DND-41 (cell line): Measurements from ENCODE around the gene DEFB113.

Experiments
- ATAC-seq: fragments of 200-7000 bp; cut with Tn5 transposase; 3 replicates; pipeline ENCODE4 v1.9.1; 2021; ENCODE audit warnings: low read depth; ENCODE audit not compliant: insufficient read depth
- DNase-seq: peaks from one replicate; pipeline ENCODE4 v3.0.0-alpha.2; 2020
- H2AFZ ChIP-seq: 2 replicates; pipeline ENCODE4 v1.6.0; 2012; ENCODE audit warnings: low read depth, low read length
- H3K27ac ChIP-seq: 2 replicates; pipeline ENCODE4 v1.5.1; 2012; ENCODE audit warnings: low read length, inconsistent platforms
- H3K27me3 ChIP-seq: fragments of 200-600 bp; sonication (generic); 2 replicates; pipeline ENCODE4 v1.6.0; 2012; ENCODE audit warnings: low read length, mild to moderate bottlenecking, inconsistent platforms; ENCODE audit not compliant: insufficient read depth, poor library complexity
- H3K36me3 ChIP-seq: 2 replicates; pipeline ENCODE4 v1.5.1; 2012; ENCODE audit warnings: low read length, inconsistent platforms; ENCODE audit not compliant: insufficient read depth
- H3K4me1 ChIP-seq: 2 replicates; pipeline ENCODE4 v1.5.1; 2012; ENCODE audit warnings: mild to moderate bottlenecking, low read length; ENCODE audit not compliant: insufficient read depth
- H3K4me2 ChIP-seq: 2 replicates; pipeline ENCODE4 v1.6.0; 2012; ENCODE audit warnings: mild to moderate bottlenecking, moderate library complexity, low read length, inconsistent platforms; ENCODE audit not compliant: insufficient read depth
- H3K4me3 ChIP-seq, 2 experiments: fragments of 200-600 bp in 1 of 2; shearing (Covaris generic) in 1 of 2; 2 replicates each; pipeline ENCODE4 v1.5.1; 2012 to 2016; ENCODE audit warnings: inconsistent platforms in 2 of 2, low read length in 2 of 2, mild to moderate bottlenecking in 2 of 2, low read depth in 1 of 2, moderate library complexity in 1 of 2
- H3K79me2 ChIP-seq: 2 replicates; pipeline ENCODE4 v1.6.0; 2012; ENCODE audit warnings: low read length, inconsistent platforms; ENCODE audit not compliant: insufficient read depth
- H3K9ac ChIP-seq: 2 replicates; pipeline ENCODE4 v1.6.0; 2012; ENCODE audit warnings: low read depth, mild to moderate bottlenecking, inconsistent platforms, low read length, moderate library complexity
- H3K9me3 ChIP-seq: 2 replicates; pipeline ENCODE4 v1.5.1; 2012; ENCODE audit warnings: low read length, moderate library complexity, mild to moderate bottlenecking, inconsistent platforms; ENCODE audit not compliant: insufficient read depth, severe bottlenecking
- H4K20me1 ChIP-seq: 2 replicates; pipeline ENCODE4 v1.6.0; 2012; ENCODE audit warnings: low read length; ENCODE audit not compliant: insufficient read depth
- EZH2 ChIP-seq: IDR thresholded peaks from 3 replicates; pipeline ENCODE4 v1.6.1; 2012; ENCODE audit warnings: borderline replicate concordance, low read depth, mild to moderate bottlenecking, moderate library complexity, low read length, inconsistent platforms; ENCODE audit not compliant: severe bottlenecking
- TF ChIP-seq, protein P1 (sequence below): IDR thresholded peaks from 2 replicates; pipeline ENCODE4 v1.5.1; 2012; ENCODE audit warnings: borderline replicate concordance, low read length, moderate library complexity, mild to moderate bottlenecking; ENCODE audit not compliant: poor library complexity, severe bottlenecking; ENCODE audit errors: extremely low read depth

DEFB113 gene

DNA sequence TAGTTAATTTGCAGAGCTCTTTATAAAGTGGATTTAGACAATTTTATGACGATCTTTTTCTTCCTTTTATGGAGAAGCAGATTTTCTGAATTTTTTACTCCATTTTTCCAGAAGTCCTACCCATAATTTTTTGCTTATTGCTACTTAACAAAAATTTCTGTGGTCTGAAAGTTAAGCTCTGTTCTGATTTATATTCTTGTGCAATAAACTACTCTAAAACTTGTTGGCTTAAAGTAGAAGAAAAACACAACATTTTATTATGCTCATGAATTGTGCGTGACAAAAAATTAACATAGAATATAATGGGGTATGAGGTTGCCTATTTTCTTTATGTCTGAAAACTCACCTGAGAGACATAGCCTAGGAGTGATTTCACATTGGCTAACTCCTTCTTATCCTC is 2.6 kb downstream of the DEFB113 start:
- TF ChIP-seq, protein P1, sequence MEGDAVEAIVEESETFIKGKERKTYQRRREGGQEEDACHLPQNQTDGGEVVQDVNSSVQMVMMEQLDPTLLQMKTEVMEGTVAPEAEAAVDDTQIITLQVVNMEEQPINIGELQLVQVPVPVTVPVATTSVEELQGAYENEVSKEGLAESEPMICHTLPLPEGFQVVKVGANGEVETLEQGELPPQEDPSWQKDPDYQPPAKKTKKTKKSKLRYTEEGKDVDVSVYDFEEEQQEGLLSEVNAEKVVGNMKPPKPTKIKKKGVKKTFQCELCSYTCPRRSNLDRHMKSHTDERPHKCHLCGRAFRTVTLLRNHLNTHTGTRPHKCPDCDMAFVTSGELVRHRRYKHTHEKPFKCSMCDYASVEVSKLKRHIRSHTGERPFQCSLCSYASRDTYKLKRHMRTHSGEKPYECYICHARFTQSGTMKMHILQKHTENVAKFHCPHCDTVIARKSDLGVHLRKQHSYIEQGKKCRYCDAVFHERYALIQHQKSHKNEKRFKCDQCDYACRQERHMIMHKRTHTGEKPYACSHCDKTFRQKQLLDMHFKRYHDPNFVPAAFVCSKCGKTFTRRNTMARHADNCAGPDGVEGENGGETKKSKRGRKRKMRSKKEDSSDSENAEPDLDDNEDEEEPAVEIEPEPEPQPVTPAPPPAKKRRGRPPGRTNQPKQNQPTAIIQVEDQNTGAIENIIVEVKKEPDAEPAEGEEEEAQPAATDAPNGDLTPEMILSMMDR = no peak
- no peak for TF ChIP-seq EZH2
- no peak for DNase-seq
- ATAC-seq = no peak

DNA sequence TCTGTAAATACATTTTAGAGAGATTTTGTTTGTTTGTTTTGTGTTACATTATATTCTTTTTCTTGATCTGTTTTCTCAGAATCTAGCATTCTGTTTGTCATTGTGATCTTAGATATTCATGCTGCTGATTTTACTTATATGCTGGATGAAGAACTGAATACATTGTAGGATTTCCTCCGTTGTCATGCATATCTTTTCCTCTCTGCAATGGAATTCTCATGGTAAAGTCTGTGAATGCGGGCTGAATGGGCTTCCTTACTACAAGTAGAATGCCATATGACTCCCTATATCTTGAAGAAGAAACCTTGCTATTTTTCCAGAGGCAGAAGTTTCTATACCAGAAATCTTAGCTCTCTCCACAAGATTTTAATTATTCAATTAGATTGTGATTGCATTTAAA is 3.1 kb downstream of the DEFB113 start:
- no peaks in the 10 kb centered on the region for H3K79me2 ChIP-seq
- no peaks in the 10 kb centered on the region for H4K20me1 ChIP-seq
- H3K9ac ChIP-seq = no peak overlapping the region
- no peaks in the 10 kb centered on the region for H3K27me3 ChIP-seq
- H3K4me2 ChIP-seq = no peak overlapping the region
- ATAC-seq = no peak
- H3K4me3 ChIP-seq = no peak overlapping the region
- H3K27ac ChIP-seq = no peak overlapping the region
- no peaks in the 10 kb centered on the region for H3K9me3 ChIP-seq
- no peak for DNase-seq
- no peak overlapping the region for H2AFZ ChIP-seq
- TF ChIP-seq, protein P1 = no peak
- TF ChIP-seq EZH2 = no peak
- no peaks in the 10 kb centered on the region for H3K4me1 ChIP-seq
- no peaks in the 10 kb centered on the region for H3K36me3 ChIP-seq

More for the DNA sequence above, 2.6 kb downstream of the DEFB113 start:
- H3K36me3 ChIP-seq = no peaks in the 10 kb centered on the region
- H3K27ac ChIP-seq = no peak overlapping the region
- H2AFZ ChIP-seq = no peak overlapping the region
- H3K4me1 ChIP-seq = no peaks in the 10 kb centered on the region
- H3K4me2 ChIP-seq = no peak overlapping the region
- no peaks in the 10 kb centered on the region for H3K9me3 ChIP-seq
- H3K79me2 ChIP-seq = no peaks in the 10 kb centered on the region
- no peaks in the 10 kb centered on the region for H3K27me3 ChIP-seq
- no peak overlapping the region for H3K9ac ChIP-seq
- no peak overlapping the region for H3K4me3 ChIP-seq
- H4K20me1 ChIP-seq = no peaks in the 10 kb centered on the region

DNA sequence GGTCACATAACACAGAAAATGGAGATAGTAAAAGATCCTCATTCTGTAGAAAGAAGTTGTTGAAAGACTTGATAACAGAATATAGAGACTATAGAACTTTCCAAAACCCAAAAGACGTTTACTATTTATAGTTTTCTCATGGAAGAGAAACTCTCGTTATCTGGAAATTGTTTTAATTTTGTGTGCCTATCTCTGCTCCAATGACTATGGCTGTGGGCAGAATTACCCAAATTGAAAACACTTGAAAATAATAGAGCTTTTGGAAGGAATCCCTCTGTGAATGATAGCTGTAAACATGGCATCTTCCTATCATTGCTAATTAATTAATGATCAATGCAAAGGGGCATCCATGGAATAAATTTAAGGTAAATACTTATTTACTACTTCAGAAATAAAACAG is 5.4 kb downstream of the DEFB113 start, which contains the start of gene DEFB114:
TSS of gene DEFB114 (minus strand) at position 101 of the 400 bp plus-strand sequence. CDS start at position 42, 59 bp downstream.
- no peak for DNase-seq
- Histone ChIP-seq H3K36me3 (no peaks in the 10 kb centered on the region), H3K4me3 (no peak within 1 kb of the TSS), H3K4me1 (no peaks in the 10 kb centered on the region), H3K27me3 (no peaks in the 10 kb centered on the region), H3K4me2 (no peak within 1 kb of the TSS), H2AFZ (no peak within 1 kb of the TSS), H3K9ac (no peak within 1 kb of the TSS), H4K20me1 (no peaks in the 10 kb centered on the region), H3K27ac (no peak within 1 kb of the TSS), H3K79me2 (no peaks in the 10 kb centered on the region), H3K9me3 (no peaks in the 10 kb centered on the region)
- TF ChIP-seq EZH2 = no peak
- TF ChIP-seq, protein P1 = no peak
- no peak for ATAC-seq

DNA sequence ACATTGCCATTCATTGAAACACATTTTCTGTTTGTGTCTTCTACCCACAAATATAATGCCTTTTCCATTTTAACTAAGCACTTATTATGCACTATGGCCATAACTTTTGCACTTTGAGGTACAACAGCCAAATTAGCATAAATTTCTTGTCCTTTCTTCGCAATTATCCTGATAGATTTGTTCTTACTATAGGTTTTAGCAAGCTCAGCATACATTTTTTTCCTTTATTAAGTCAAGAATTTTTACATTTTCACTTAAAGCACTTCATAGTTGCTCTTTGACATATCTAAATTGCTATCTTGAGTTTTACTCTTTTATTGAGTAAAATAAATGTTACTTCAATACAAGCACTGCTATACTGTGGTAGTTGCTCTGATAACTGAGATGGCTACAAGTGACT is 11.2 kb downstream of the DEFB113 start:
- H3K36me3 ChIP-seq = no peaks in the 10 kb centered on the region
- ATAC-seq (no peak), DNase-seq (no peak)
- H3K27me3 ChIP-seq = no peaks in the 10 kb centered on the region
- H3K27ac ChIP-seq = no peak overlapping the region
- no peaks in the 10 kb centered on the region for H4K20me1 ChIP-seq
- H3K9me3 ChIP-seq = no peaks in the 10 kb centered on the region
- H2AFZ ChIP-seq = no peak overlapping the region
- no peak overlapping the region for H3K4me2 ChIP-seq
- H3K4me3 ChIP-seq = no peak overlapping the region
- no peaks in the 10 kb centered on the region for H3K79me2 ChIP-seq
- H3K4me1 ChIP-seq = no peaks in the 10 kb centered on the region
- TF ChIP-seq, protein P1 = no peak
- no peak overlapping the region for H3K9ac ChIP-seq
